Measurements from ENCODE around the gene GRN. TPM values are rescaled to one million over a fixed set of nuclear protein-coding genes. Genes with fewer than 3 reads are reported as not detected.
"Not testable (repeated sequence)": the region's sequence is repeated elsewhere in the genome, so short reads cannot be mapped to it uniquely, and the experiment has no call there.

Gene GRN
- total RNA-seq, 1 experiment from 2014 or later, result 317 TPM

DNA sequence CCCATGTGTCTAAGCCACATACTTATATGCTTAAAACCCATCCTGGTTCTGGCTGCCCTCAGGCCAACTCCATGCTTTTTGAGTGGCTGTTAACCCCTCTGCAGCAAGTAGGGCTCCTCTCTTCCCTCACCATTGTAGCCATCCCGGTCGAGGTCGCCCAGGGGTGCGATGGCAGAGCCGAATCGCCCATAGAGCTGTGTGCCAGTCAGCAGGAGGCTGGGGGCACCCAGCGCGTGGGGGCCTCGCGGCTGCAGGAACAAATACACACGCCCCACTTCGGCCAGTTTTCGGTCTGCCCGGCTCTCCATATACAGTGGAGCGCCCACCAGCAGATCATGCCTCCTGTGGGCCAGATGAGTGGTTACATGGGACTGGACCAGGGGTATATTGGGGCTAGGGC, 38.3 kb downstream of the GRN start:
- no peak for DNase-seq (ENCODE audit: low read depth)

DNA sequence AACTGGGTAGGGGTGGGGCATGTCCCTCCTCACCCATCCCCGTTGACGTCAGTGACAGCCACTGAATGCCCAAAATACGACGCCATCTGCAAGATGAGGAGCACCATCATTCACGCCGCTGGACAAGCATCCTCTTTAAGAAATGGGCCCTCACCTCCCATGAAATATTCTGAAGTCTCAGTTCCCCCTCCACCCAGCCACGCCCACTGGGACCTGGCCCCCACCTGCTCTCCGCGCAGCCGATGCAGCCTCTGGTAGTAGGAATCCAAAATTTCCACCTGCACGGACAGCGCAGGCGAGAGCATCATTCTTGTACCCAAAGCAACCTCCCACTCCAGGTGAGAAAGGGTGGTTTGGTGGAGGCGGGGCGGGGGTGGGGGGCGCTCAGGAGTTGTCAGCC, 38.8 kb downstream of the GRN start:
- DNase-seq (ENCODE audit: low read depth), result no peak

- DNase-seq (ENCODE audit: low read depth), result no peak
Observed at GRCh38 chr17:44384281-44384822, 39.2 kb downstream of the GRN start.

GRCh38 chr17:44384823-44385286, 39.8 kb downstream of the GRN start:
- DNase-seq (ENCODE audit: low read depth), result no peak

DNA sequence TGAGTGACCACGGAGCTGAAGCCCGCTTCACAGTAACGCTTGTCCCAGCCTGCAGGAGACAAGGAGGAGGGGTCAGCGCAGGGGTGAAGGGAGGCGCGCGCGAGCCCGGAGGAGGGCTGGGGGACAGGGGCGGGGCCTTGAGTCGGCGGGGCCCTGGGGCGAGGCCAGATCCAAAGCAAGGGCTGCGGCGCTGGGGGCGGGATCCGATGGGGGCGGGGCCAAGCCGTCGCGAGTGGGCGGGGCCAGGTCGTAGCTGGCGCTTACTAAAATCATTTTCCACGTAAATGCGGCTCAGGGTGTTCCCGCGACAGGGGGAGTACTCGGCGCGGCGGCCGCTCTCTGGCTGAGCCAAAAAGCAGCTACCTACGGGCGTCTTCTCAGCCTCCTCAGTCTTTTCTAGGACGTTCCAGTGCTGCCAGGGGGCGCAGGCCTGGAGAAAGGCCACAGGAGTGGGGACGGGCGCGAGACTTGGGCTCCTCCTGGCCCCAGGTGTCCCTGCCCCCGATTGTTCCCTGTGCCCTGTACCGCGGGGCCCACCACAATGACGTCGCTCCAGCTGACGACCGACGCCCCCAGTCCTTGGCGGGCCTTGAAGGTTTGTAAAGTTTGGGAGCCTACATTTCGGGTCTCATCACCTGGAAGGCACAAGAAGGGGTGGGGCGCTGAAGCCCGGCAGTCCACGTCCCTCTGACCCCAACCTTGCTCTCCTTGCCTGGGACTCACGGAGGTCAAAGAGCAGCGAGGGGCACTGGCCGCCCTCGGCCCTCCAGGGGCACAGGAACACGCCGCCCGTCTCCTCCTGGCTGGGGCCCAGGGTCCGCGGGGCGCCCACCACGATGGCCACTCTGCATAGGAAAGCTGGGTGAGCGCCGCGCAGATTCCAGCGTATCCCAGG, 40.4 kb downstream of the GRN start:
- DNase-seq (ENCODE audit: low read depth), result peak; percentile 70

GRCh38 chr17:44386182-44386525, 41.1 kb downstream of the GRN start:
- no peak for DNase-seq (ENCODE audit: low read depth)

DNA sequence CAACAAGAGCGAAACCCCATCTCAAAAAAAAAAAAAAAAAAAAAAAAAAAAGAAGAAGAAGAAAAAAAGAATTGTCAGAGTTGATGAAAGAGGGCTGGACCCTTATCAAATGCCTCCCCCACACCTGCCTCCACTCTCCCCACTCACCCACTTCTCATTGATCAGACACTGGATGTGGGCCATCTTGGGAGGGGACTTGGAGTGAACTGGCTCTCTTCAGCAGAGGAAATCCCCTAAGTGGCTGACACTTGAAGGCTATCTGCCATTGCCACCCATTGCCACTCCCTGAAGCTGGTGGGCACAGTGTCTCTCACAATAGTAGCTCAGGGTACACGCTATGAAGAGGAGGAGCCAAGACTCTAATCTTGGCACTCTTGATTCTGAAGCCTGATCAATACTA, 42.7 kb downstream of the GRN start:
- DNase-seq (ENCODE audit: low read depth), result no peak

DNA sequence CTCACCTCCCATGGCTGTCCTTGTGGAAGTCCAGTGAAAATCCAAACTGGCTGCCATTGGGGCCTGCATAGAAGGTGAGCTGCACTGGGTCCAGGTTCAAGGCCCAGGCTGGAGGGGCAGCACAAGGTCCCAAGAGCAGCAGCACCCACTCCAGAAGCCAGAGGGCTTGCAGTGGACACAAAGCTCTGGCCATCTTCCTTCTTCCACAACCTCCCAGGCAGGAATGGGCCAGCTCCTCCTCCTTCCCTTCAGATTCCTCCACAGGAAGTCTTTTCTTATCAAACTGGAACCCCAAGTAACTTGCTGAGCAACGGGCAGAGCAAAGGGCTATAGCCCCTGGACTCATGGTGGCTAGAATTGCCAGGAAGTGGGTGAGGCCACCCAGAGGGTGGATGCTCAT, 44.2 kb downstream of the GRN start, which contains the start of gene ITGA2B:
Gene ITGA2B, minus strand, starts transcription at position 369 of the 400 bp plus-strand sequence. Its CDS starts 176 bp downstream, at position 193.
- DNase-seq (ENCODE audit: low read depth), result no peak

- DNase-seq (ENCODE audit: low read depth), result no peak
Observed at GRCh38 chr17:44389723-44390202, 44.7 kb downstream of the GRN start.

DNA sequence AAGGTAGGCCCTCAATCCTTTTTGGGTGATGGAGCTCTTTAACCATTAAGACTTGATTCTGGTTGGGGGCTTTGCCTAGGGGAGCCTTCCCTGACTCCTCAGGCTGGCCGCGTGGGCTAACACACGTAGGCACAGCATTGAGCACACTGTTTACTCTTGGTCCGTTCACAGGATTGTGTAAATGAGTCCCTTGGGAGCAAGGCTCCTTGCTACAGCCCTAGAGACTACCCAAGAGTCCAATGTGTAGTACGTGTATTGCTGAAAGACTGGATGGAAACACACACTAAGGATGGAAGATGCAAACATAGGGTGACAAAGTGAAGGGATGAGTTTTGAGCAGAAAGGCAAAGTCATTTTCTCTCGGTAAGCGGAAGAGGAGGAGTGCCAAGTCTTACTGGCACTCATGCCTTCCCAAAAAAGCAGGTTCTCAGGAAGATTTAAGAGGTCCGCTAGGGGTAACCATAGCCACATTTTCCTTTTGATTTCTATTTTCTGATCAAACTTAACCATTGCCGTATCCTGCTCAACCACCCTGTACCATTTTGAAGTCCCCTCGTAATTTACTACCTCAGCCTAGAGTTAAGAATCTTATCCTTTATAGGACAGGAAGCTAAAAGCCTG, 45.3 kb downstream of the GRN start:
- DNase-seq (ENCODE audit: low read depth), result no peak

DNA sequence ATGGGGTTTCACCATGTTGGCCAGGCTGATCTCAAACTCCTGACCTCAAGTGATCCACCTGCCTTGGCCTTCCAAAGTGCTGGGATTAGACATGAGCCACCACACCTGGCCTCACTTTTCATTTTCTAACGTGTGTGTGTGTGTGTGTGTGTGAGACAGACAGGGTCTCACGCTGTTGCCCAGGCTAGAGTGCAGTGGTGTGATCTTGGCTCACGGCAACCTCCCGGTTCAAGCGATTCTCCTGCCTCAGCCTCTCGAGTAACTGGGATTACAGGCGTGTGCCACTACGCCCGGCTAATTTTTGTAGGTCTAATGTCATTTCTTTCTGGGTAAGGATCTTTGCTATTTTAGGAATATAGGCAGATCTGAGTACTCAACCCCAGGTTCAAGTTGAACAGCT, 49.0 kb downstream of the GRN start:
- DNase-seq (ENCODE audit: low read depth), result not testable (repeated sequence)

- no peak for DNase-seq (ENCODE audit: low read depth)
Observed at GRCh38 chr17:44394833-44395232, 49.7 kb downstream of the GRN start.

- no peak for DNase-seq (ENCODE audit: low read depth)
Observed at GRCh38 chr17:44396946-44397345, 51.8 kb downstream of the GRN start.

GRCh38 chr17:44397479-44398440, 52.7 kb downstream of the GRN start:
- DNase-seq (ENCODE audit: low read depth), result no peak

DNA sequence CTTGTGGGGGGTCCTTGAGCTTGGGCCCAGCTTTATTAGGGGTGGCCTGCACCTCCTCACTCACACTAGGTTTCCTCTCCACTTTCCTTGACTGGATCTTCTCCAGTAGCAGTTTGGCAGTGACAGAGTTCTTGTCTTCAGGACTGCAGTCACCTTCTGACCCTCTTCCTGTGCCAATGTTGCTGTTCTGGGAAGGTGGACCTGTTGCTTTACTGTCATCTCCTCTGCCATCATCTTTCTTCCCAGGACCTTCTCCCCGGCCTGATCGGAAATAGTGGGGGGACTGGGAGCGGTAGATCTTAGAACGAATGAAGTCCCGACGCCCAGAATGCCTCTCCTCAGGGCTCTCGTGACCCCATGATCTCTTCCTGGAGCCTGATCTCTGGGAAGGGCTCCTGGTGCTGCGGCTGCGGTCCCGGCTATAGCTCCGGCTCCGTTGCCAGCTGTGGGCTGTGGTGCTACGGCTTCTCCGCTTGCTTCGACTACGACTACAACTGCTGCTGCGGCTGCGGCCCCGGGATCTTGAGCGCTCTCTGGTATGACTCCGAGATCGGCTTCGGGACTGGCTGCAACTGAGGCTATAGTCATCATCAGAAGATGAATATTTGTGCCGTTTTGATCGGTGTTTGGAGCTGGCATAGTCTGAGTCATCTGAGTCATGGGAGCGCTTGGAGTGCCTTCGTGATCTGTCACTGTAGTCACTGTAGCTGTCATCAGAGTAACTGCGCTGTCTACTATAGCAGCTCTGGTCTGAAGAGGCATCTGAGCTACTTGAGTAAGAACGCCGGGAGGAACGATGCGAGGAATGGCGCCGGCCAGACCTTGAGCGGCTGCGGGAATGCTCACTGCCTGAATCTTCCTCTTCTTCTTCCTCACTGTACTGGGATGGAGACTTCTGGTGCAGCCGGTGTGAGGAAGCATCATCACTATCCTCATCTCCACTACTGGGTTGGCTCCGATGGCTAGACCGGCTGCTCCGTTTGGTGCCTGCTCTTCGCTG, 53.9 kb downstream of the GRN start:
- DNase-seq (ENCODE audit: low read depth), result no peak

DNA sequence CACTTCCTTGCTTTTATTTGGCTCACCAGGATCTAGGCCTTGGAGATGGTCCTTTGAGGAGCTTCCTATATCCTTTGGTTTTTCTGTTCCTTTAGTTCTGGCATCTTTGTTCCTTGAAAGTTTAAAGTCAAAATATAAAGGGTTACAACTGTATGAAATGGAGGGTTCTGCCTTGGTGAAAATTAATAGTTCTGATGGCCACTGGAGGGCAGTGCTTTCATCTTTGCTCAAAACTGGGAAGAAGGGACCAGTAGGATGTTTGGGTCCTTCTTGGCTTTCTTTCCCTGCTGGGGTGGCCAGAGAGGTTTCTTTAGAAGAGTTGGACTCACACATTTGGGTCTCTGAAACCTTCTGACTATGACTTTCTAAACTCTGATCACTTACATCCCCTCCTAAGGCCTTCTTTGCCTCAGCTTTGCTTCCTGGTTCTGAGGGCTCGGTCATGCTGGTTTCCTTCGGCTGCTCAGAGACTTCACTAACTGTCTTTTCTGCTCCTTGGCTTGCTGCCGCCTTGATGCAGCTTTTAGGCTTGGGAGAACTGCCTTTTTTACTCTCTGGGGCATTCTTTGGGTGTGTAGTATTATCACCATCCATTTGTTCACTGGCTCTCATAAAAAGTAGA, 55.2 kb downstream of the GRN start:
- DNase-seq (ENCODE audit: low read depth), result peak; percentile 29
